B cell (primary cell): ENCODE results near the gene ENPP7.

Source experiments
- CTCF ChIP-seq: fragments of 200-600 bp; IDR thresholded peaks from one replicate; pipeline ENCODE4 v1.8.0; 2022; ENCODE audit warnings: antibody characterized with exemption, mild to moderate bottlenecking
- EZH2 ChIP-seq: IDR thresholded peaks from 2 replicates; pipeline ENCODE4 v1.6.1; 2012; ENCODE audit warnings: borderline replicate concordance, low read depth, mild to moderate bottlenecking, moderate library complexity, low read length; ENCODE audit not compliant: insufficient read depth, poor library complexity, severe bottlenecking

GRCh38 chr17:79702034-79702433, 28.7 kb upstream of the ENPP7 start:
- TF ChIP-seq CTCF (no peak), EZH2 (no peak)
